Upper lobe of right lung (tissue), 1 donor: ENCODE results near the gene BCAS3. TPM values are rescaled to one million over a fixed set of nuclear protein-coding genes. Genes with fewer than 3 reads are reported as not detected.
"Not testable (repeated sequence)": the region's sequence is repeated elsewhere in the genome, so short reads cannot be mapped to it uniquely, and the experiment has no call there.

Experiments used
- ATAC-seq: fragments of 200-7000 bp; cut with Tn5 transposase; one replicate; pipeline ENCODE4 v1.9.1; 2020; ENCODE audit warnings: mild to moderate bottlenecking, moderate library complexity
- DNase-seq: peaks from one replicate; pipeline ENCODE4 v3.0.0-alpha.2; 2020
- H3K27ac ChIP-seq: fragments of 200-600 bp; one replicate; pipeline ENCODE4 v1.8.0; 2022
- H3K27me3 ChIP-seq: fragments of 200-600 bp; one replicate; pipeline ENCODE4 v1.8.0; 2022; ENCODE audit warnings: mild to moderate bottlenecking
- H3K36me3 ChIP-seq: fragments of 200-600 bp; one replicate; pipeline ENCODE4 v1.8.0; 2022
- H3K4me1 ChIP-seq: fragments of 200-600 bp; one replicate; pipeline ENCODE4 v1.8.0; 2022
- H3K4me3 ChIP-seq: fragments of 200-600 bp; one replicate; pipeline ENCODE4 v1.8.0; 2022; ENCODE audit warnings: mild to moderate bottlenecking
- H3K9me3 ChIP-seq: fragments of 200-600 bp; one replicate; pipeline ENCODE4 v1.8.0; 2022
- CTCF ChIP-seq: fragments of 200-600 bp; IDR thresholded peaks from one replicate; pipeline ENCODE4 v1.8.0; 2022; ENCODE audit warnings: antibody characterized with exemption
- intact Hi-C: fragments of 100-400 bp; cut with DNase I; formaldehyde crosslinking; loops from one replicate; pipeline ENCODE4 v1.11.0; 2022
- total RNA-seq: library from RNA; stranded (reverse); fragmentation: NEBNext Ultra II Directional; extraction: Animal tissue kit (Norgen Biotek cat#: 25700); gene quantifications from one replicate; pipeline ENCODE4 v1.2.1, GENCODE V29; 2021
- donor health status: DM: no; HTN: yes; CAD: no; lungs with severe emphysema.

BCAS3 gene
- total RNA-seq, 1 donor from 2014 or later, result 23.5 TPM

GRCh38 chr17:60759756-60760155 lies 82.1 kb downstream of the BCAS3 start:
- Histone ChIP-seq H3K27ac (no peak overlapping the region), H3K9me3 (no peaks in the 10 kb centered on the region), H3K4me3 (no peak overlapping the region), H3K4me1 (no peaks in the 10 kb centered on the region), H3K27me3 (no peaks in the 10 kb centered on the region), H3K36me3 (no peaks in the 10 kb centered on the region)
- TF ChIP-seq CTCF, result no peak
- no peak for DNase-seq
- intact Hi-C loops, result no loop called here
- no peak for ATAC-seq

GRCh38 chr17:60761301-60761700 lies 83.7 kb downstream of the BCAS3 start:
- H3K27me3 ChIP-seq, H3K4me1 ChIP-seq, H3K9me3 ChIP-seq, H3K4me3 ChIP-seq, intact Hi-C loops, H3K36me3 ChIP-seq, ATAC-seq, DNase-seq, H3K27ac ChIP-seq: not testable (repeated sequence)

GRCh38 chr17:60766778-60767190 lies 89.1 kb downstream of the BCAS3 start:
- no peaks in the 10 kb centered on the region for H3K9me3 ChIP-seq
- H3K36me3 ChIP-seq, result no peaks in the 10 kb centered on the region
- H3K4me3 ChIP-seq, result no peak overlapping the region
- no peaks in the 10 kb centered on the region for H3K4me1 ChIP-seq
- H3K27ac ChIP-seq, result no peak overlapping the region
- ATAC-seq (no peak), DNase-seq (no peak)
- no peak for TF ChIP-seq CTCF
- intact Hi-C loops, result no loop called here
- H3K27me3 ChIP-seq, result no peaks in the 10 kb centered on the region

GRCh38 chr17:60767744-60768308 lies 90.2 kb downstream of the BCAS3 start:
- H3K4me3 ChIP-seq, result no peak overlapping the region
- ATAC-seq (no peak), DNase-seq (no peak)
- no peak for TF ChIP-seq CTCF
- no peaks in the 10 kb centered on the region for H3K27me3 ChIP-seq
- no peaks in the 10 kb centered on the region for H3K9me3 ChIP-seq
- H3K27ac ChIP-seq, result no peak overlapping the region
- intact Hi-C loops, result no loop called here
- no peaks in the 10 kb centered on the region for H3K4me1 ChIP-seq
- H3K36me3 ChIP-seq, result no peaks in the 10 kb centered on the region

GRCh38 chr17:60769327-60769726 lies 91.7 kb downstream of the BCAS3 start:
- DNase-seq (no peak), ATAC-seq (no peak)
- H3K4me3 ChIP-seq, result no peak overlapping the region
- no peak for TF ChIP-seq CTCF
- no peaks in the 10 kb centered on the region for H3K36me3 ChIP-seq
- H3K9me3 ChIP-seq, result no peaks in the 10 kb centered on the region
- H3K27ac ChIP-seq, result no peak overlapping the region
- intact Hi-C loops, result no loop called here
- no peaks in the 10 kb centered on the region for H3K4me1 ChIP-seq
- H3K27me3 ChIP-seq, result no peaks in the 10 kb centered on the region

GRCh38 chr17:60770946-60771422 lies 93.3 kb downstream of the BCAS3 start:
- Histone ChIP-seq H3K4me3 (no peak overlapping the region), H3K4me1 (no peaks in the 10 kb centered on the region), H3K36me3 (no peaks in the 10 kb centered on the region), H3K9me3 (no peaks in the 10 kb centered on the region), H3K27me3 (no peaks in the 10 kb centered on the region), H3K27ac (no peak overlapping the region)
- ATAC-seq, result no peak
- TF ChIP-seq CTCF, result no peak
- intact Hi-C loops, result no loop called here
- no peak for DNase-seq

GRCh38 chr17:60771621-60772020 lies 94.0 kb downstream of the BCAS3 start:
- H3K9me3 ChIP-seq, H3K27me3 ChIP-seq, ATAC-seq, DNase-seq, intact Hi-C loops, H3K4me3 ChIP-seq, H3K27ac ChIP-seq, H3K36me3 ChIP-seq, H3K4me1 ChIP-seq: not testable (repeated sequence)
